WI38 (cell line): ENCODE data around the gene NUMB.

Experiments used
- H3K4me3 ChIP-seq: 2 replicates; pipeline ENCODE4 v1.5.1; 2011; ENCODE audit warnings: low read depth, mild to moderate bottlenecking, control low read depth, low read length
- CTCF ChIP-seq: IDR thresholded peaks from 2 replicates; pipeline ENCODE4 v1.5.1; 2012; ENCODE audit warnings: low read depth, mild to moderate bottlenecking, control low read depth, low read length

NUMB gene

DNA sequence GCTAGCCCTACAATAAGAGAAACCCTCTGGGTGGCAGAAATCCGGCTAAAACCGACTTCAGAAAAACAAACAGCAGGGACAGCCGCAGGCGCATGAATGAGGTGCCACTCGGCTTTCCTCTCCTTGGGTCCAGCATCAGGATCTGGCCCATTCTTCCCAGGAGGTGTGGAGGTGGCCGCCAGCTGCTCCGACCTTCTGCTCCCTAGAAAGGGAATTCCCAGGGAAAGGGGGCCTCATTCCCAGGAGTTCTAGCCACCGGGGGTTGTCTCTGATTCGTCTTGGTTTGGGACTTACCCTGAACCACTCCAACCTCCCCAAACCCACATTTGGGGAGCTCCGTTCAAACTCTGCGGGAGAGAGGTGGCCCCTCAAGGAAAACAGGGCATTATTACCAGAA is 208.0 kb downstream of the NUMB start:
- TF ChIP-seq CTCF, result no peak
- H3K4me3 ChIP-seq, result no peak overlapping the region

- no peak overlapping the region for H3K4me3 ChIP-seq
- no peak for TF ChIP-seq CTCF
Measured at GRCh38 chr14:73249564-73250316, 208.6 kb downstream of the NUMB start.

- no peak overlapping the region for H3K4me3 ChIP-seq
- no peak for TF ChIP-seq CTCF
Measured at GRCh38 chr14:73249108-73249507, 209.2 kb downstream of the NUMB start.

DNA sequence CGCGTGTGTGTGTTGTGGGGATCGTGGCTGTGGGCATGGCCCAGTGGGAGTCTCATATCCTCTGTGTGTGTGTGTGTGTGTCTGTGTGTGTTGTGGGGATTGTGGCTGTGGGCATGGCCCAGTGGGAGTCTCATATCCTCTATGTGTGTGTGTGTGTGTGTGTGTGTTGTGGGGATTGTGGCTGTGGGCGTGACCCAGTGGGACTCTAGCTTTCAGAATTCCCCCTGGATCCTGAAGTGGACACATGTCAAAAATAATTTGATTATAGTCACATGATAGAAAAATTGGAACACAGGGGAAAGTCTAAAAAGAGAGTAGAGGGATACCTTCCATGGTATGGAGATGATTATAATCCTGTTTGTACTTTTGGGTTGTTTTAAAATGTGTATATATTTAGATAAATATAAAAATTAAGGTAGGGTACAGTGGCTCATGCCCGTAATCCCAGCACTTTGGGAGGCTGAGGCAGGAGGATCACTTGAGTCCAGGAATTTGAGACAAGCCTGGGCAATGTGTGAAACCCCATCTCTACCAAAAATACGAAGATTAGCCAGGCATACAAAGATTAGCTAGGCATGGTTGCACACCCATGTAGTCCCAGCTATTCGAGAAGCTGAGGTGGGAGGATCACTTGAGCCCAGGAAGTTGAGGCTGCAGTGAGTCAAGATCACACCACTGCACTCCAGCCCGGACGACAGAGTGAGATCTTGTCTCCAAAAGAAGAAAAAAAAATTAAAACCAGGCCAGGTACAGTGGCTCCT is 210.1 kb downstream of the NUMB start:
- TF ChIP-seq CTCF, result no peak
- H3K4me3 ChIP-seq, result no peak overlapping the region

GRCh38 chr14:73246387-73247150 is 211.8 kb downstream of the NUMB start:
- TF ChIP-seq CTCF, result no peak
- H3K4me3 ChIP-seq, result peak overlapping the region; percentile 67

GRCh38 chr14:73245480-73246325 is 212.6 kb downstream of the NUMB start:
- H3K4me3 ChIP-seq, result peak overlapping the region; percentile 67
- TF ChIP-seq CTCF, result no peak
